Stimulated activated CD4-positive, alpha-beta T cell treated with anti-CD3 and anti-CD28 coated beads, Interleukin-2, amount 100 ng/mL, for 48 hours (primary cell): Measurements from ENCODE around the gene SLC26A2.

Experiments used
- DNase-seq, 2 donors: peaks; one replicate each; pipeline ENCODE4 v3.0.0-alpha.2; 2020

The SLC26A2 gene

GRCh38 chr5:149960272-149961185 lies at the start of gene SLC26A2:
Gene SLC26A2 (plus strand): TSS chr5:149960758. CDS start chr5:149977653, 16,895 bp downstream.
- DNase-seq: peak; percentile 87 to 88

GRCh38 chr5:149911031-149911430 lies 49.5 kb upstream of the SLC26A2 start:
- no peak for DNase-seq

GRCh38 chr5:149912226-149912871 lies 48.2 kb upstream of the SLC26A2 start:
- DNase-seq: no peak

- no peak for DNase-seq
These were observed 46.8 kb upstream of the SLC26A2 start for GRCh38 chr5:149913436-149914419.

- DNase-seq: no peak
These were observed 44.9 kb upstream of the SLC26A2 start for GRCh38 chr5:149915392-149916260.

GRCh38 chr5:149916334-149917072 lies 44.1 kb upstream of the SLC26A2 start:
- no peak for DNase-seq

- no peak for DNase-seq
These were observed 43.4 kb upstream of the SLC26A2 start for GRCh38 chr5:149917073-149917676.

- DNase-seq: no peak
These were observed 39.0 kb upstream of the SLC26A2 start for GRCh38 chr5:149921597-149921996.

GRCh38 chr5:149922950-149923349 lies 37.6 kb upstream of the SLC26A2 start:
- DNase-seq: no peak

GRCh38 chr5:149924486-149924885 lies 36.1 kb upstream of the SLC26A2 start:
- DNase-seq: no peak

- no peak for DNase-seq
These were observed 30.4 kb upstream of the SLC26A2 start for GRCh38 chr5:149930043-149930748.

- DNase-seq: no peak
These were observed 29.6 kb upstream of the SLC26A2 start for GRCh38 chr5:149930749-149931574.

- DNase-seq: no peak
These were observed 28.5 kb upstream of the SLC26A2 start for GRCh38 chr5:149931992-149932436.

- no peak for DNase-seq
These were observed 27.9 kb upstream of the SLC26A2 start for GRCh38 chr5:149932445-149933350.

GRCh38 chr5:149935431-149935901 lies 25.1 kb upstream of the SLC26A2 start:
- no peak for DNase-seq

- DNase-seq: no peak
These were observed 24.4 kb upstream of the SLC26A2 start for GRCh38 chr5:149936044-149936699.

GRCh38 chr5:149936700-149937091 lies 23.9 kb upstream of the SLC26A2 start:
- no peak for DNase-seq
